ENCODE measurements around the gene TARS3.

DNA sequence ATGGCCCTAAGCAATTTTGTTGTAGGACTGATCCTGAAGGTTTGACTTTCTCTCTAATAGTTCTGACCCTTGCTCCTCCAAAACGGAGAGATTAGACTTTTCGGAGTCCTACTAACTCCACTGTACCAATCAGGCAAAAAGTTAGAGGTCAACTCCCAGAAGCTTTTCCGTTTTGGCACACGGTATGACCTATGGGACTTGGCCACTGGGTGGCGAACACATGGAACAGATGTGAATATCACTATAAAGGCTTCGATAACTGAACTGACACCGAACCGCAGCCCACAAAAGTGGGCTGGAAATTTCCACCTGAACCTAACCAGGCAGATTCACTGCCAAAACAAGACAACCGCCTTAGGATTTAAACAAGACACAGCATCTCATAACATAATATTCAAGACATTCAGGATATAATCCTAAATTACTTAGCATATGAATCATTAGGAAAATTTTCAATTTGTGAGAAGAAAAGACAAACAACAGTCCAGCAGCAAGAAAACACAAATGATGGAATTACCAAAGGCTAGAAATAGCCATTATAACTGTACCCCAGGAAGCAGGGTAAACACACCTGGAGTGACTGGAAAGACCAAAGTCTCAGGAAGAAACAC is 59.9 kb downstream of the TARS3 start:
- no peak for TF ChIP-seq CTCF (IDR thresholded peaks at IDR 0.05)
- no peak for TF ChIP-seq EP300 (IDR thresholded peaks at IDR 0.05)
- no peak for TF ChIP-seq POLR2AphosphoS5 (IDR thresholded peaks at IDR 0.05)
- TF ChIP-seq POLR2A (IDR thresholded peaks at IDR 0.05) = no peak

Measured in sigmoid colon (tissue), 4 donors.